Epithelial cell of umbilical artery (primary cell): ENCODE data around the gene MAMLD1. TPM values are rescaled to one million over a fixed set of nuclear protein-coding genes. Genes with fewer than 3 reads are reported as not detected.

Source experiments
- total RNA-seq: library from RNA; depleted of rRNA; stranded (reverse); fragments of >200 nt; gene quantifications from 2 replicates; pipeline ENCODE4 v1.2.3, GENCODE V29; 2014

MAMLD1 gene, protein sequence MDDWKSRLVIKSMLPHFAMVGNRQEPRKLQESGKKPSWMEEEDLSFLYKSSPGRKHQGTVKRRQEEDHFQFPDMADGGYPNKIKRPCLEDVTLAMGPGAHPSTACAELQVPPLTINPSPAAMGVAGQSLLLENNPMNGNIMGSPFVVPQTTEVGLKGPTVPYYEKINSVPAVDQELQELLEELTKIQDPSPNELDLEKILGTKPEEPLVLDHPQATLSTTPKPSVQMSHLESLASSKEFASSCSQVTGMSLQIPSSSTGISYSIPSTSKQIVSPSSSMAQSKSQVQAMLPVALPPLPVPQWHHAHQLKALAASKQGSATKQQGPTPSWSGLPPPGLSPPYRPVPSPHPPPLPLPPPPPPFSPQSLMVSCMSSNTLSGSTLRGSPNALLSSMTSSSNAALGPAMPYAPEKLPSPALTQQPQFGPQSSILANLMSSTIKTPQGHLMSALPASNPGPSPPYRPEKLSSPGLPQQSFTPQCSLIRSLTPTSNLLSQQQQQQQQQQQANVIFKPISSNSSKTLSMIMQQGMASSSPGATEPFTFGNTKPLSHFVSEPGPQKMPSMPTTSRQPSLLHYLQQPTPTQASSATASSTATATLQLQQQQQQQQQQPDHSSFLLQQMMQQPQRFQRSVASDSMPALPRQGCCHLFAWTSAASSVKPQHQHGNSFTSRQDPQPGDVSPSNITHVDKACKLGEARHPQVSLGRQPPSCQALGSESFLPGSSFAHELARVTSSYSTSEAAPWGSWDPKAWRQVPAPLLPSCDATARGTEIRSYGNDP
- total RNA-seq = 0.32 and 0.91 TPM in 2 replicates

GRCh38 chrX:150362599-150363481 is at the start of gene MAMLD1:
TSS of gene MAMLD1 (plus strand) at chrX:150363317. CDS start at chrX:150445517, 82,200 bp downstream.

Other genes starting within 250 kb of the MAMLD1 start
- gene MTM1, start 205.3 kb downstream of the MAMLD1 start, total RNA-seq = 7.5 and 9.1 TPM in 2 replicates